Activated CD8-positive, alpha-beta memory T cell treated with anti-CD3 and anti-CD28 coated beads for 4 hours (primary cell): ENCODE measurements around the gene CTSL.
"Not testable (repeated sequence)": the region's sequence is repeated elsewhere in the genome, so short reads cannot be mapped to it uniquely, and the experiment has no call there.

Source experiments
- DNase-seq, 2 donors: peaks; one replicate each; pipeline ENCODE4 v3.0.0-alpha.2; 2020; ENCODE audit warnings: low read depth in 2 of 2

CTSL gene

DNA sequence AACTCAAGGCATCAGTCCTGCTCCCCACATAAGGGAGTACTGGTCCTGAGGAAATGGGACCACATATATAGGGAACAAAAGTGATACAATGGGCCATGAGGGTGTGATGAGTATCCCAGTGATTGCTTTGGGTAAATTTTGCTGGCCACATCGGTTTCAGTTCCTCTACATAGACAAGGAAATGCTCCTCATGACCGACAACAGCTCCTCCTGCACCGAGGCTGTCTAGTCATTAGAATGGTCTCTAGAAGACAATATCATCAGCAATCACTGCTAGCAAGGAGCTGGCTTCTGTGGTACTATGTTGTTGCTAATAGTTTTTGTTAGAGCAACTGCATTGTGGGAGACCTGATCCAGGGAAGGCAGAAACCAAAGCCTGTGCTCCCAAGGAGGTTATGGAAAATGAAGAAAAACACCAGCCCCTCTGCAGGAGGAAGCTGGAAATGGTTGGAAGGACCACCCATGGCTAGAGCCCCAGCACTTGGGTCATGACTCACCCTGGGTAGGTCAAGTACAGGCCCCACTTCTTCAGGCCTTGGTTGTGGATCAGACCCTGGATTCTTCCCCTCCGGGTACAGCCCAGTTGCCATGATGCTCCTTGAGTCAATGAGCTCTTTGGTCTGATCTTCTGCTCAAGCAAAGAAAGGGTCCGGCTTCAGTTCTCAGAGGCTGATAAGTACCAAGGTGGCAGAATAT is 3.4 kb upstream of the CTSL start:
- no peak for DNase-seq

DNA sequence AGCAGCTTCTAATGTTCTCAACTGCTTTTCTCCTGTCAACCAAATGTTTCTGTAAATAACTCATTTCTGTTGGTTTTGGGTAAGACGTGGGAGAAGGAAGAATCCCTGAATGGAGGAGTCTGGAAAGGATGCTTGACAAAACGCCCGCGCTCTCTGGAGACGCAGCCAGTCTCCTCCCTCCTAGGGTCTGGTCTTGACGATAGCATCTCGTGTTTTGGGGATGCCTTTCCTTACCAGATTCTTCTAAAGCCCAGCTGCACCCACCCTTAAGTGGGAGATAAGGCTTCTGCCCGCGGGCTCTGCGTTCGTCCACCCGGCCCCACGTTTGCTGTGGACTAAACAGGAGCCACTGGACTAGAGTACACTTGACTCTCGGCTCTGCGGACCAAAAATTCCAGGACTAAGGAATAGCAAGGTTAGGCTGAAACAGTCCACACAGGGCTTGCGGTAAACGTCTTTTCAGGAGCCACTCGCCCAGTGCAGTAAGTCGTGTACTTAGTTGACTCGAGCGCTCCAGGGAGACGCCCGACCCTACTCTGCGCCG is 491 bp upstream of the CTSL start:
- DNase-seq: no peak

DNA sequence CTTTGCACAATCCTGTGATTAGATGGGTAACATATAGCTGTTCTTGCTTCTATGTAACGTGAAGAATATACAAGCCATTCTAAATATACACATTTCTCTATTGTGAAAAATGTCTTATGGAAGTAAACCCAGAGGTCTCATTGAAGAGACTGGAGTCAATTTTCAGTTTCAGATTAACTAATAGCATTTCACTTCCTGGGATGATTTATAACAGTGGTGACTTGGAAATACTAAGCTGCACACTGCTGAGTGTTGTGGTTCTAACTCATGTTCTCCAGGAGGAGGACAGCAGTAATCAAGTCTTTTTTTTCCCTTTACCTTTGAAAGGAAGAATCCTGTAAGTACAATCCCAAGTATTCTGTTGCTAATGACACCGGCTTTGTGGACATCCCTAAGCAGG is 3.3 kb downstream of the CTSL start:
- no peak for DNase-seq

DNA sequence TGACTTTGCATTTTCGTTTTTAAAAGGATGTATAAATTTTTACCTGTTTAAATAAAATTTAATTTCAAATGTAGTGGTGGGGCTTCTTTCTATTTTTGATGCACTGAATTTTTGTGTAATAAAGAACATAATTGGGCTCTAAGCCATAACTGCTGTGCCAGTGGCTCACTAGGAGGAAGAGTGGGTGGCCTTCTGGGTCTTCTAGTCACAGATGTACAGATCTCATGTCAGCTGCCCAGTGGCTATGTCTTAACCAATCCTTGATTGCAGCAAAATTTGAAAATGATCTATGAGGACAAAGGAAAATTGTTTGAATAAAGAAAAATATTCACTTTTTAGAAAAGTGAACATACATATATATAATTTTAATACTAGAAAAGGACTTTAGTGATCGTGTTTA is 5.4 kb downstream of the CTSL start:
- no peak for DNase-seq

DNA sequence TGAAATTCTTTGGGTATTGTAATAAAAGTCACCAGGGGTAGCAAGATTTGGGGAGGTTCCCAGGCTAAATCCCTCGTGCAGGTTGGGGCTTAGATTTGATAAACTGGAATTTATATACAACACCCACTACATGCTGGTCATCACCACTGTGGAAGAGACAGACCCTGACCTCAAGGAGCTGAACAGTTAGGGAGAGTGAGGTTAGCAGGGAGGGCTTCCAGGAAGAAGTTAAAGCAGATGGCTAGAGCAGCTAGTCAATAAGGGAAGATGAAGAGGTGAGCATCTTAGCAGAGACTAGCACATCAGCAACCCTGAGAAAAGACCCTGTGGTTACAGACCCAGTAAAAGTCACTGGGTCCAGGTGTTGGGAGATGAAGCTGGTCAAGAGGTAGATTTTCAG is 6.4 kb downstream of the CTSL start:
- DNase-seq: no peak

DNA sequence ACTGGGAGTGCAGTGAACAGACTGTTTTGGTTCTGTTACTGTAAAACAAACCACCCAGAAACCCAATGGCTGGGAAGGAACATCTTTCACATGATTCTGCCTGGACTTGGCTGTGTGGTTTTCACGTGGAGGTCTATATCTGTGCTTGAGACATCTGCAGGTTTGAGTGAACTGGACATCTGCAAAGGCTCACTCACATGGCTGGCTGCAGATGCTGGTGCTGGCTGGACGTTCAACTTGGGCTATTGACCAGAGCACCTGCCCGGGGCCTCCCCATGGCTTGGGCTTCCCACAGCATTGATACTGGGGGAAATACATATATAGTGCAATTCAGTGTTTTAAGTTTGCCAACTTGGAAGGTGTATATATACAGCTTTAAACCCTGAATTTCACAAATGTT is 6.8 kb downstream of the CTSL start:
- no peak for DNase-seq

DNA sequence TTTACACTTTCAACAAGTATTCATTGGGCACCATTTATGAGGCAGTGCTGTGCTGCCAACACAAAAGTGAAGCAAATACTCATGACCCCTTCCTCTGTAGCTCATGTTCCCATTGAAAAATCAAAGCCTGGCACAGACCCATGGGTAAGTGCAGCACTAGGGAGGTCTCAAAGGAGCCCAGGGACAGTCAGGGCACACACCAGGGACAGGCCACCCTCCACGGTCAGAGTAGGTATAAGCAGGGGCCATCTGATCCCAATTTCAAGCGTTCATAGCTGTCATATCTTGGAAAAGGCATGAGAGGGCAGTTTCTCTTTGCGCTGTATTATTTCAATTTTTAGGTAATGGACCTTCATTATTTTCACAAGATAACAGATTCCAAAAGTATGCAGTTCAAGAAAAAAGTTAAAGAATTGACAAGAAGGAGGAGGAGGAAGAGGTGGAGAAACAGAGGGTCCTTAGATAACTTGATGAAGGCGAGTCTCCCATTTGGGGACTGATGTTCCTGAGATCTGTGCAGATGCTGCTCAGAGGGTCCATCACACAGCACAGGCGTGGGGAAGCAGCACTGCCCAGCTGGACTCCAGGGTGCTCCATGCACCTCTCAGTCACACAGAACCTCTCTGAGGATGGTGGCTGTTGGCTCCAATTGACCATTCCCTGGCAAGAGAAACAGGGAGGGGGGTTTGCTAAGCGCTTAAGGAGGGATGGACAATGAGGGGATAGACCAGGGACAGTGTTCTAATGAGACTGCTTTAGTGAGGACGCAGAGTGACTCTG is 7.5 kb downstream of the CTSL start:
- DNase-seq: no peak

DNA sequence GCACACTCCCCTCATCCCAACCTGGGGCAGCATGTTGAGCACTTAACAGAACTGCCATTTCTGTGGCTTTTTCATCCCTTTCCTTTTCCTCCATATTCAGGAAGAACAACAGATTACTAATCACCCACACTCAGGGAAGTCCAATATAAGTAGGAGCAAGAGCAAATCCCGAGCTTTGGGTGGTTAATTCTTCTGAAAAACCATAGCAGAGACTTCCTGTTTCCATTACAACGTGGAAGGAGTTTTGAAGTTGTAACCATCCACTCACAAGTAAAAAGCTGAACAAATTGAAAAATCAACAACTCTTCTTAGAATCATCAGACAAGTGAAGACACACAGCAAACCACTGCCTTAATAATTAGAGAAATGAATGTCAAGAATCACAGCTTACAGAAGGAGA is 8.2 kb downstream of the CTSL start:
- no peak for DNase-seq

DNA sequence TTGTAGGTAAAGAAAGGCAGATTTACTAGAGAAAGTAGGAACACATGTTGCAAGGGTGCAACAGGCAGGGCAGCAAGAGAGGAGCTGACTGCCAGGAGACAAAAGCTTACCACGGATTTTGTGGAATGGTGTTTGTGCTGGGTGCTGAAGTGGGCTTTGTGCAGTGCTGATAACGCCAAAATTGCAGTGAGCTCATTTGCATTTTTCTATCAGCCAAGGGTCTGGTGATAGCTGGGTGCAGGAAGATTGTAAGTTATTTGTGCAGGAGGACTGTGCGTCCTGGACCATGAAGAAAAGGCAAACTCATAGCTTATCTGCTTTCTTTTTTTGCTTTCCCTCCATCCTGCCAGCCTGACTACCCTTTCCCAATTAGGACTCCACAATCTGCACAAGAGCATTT is 13.6 kb downstream of the CTSL start:
- no peak for DNase-seq

DNA sequence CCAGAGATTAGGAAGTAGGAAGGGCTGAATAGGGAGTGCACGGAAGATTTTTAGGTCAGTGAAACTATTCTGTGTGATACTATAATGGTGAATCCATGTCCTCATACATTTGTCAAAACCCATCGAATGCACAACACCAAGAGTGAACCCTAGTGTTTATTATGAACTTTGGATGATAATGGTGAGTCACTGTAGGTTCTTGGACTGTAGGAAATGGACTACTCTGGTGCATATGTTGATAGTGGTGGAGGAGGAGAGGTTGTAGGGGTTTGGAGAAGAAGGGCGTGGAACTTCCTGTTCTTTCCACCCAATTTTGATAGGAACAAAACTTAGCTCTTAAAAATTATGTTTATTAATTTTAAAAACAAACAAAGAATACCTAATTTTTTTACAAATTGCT is 14.3 kb downstream of the CTSL start:
- no peak for DNase-seq

DNA sequence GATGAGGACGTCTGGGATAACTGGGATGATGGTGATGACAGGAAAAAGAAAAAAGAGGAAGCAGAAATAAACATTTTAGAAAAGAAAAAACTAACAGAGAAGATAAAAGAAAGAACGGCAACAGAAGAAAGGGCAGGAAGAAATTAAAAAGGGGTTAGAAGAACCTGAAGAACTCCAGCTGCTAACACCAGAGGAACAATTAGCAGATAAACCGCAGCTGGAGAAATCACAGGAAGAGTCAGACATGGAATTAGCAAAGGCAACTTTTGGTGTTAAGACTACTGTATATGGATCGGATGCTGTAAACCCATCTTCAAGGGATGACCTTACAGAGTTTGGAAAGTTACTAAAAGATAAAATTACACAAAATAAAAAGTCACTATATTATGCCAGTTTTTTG is 15.4 kb downstream of the CTSL start:
- DNase-seq: no peak

DNA sequence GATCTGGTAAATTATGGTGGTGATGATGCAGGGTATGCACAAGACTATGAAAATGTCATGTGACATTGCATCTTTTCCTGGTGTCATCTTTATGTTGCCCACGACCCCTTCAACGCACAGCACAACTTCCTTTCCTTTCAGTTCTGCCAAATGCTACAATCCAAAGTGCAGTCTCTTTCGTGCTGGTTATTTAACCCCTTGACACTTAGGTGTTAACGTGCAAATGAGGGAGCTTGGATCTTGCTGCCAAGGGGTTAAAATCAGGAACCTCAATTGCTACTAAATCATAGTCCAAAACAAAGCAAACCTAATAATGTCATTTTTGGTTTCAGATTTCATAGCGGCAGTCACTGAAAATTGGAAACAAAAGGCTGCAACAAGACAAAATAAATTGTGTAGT is 16.0 kb downstream of the CTSL start:
- DNase-seq: no peak

DNA sequence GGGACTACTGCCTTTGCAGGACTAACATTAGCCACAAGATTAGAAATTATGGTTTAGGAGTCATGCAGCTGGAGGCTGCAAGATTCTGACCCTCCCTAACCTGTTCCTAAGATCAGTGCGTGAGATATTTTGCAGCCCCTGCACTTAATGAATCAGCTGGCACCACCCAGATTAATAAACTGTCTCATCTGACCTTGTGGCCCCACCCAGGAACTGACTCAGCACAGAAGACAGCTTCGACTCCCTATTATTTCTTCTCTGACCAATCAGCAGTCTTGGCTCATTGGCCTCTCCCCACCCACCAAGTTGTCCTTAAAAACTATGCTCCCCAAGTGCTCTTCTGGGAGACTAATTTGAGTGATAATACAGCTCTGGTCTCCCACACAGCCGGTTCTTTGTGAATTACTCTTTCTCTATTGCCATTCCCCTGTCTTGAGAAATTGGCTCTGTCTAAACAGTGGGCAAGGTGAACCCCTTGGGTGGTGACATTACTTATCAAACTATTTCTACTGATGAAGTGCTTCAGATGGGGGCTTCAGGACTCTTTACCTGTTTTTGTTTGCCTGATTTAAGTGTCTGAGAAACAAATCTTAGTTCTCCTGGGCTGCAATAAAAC is 17.0 kb downstream of the CTSL start:
- no peak for DNase-seq

DNA sequence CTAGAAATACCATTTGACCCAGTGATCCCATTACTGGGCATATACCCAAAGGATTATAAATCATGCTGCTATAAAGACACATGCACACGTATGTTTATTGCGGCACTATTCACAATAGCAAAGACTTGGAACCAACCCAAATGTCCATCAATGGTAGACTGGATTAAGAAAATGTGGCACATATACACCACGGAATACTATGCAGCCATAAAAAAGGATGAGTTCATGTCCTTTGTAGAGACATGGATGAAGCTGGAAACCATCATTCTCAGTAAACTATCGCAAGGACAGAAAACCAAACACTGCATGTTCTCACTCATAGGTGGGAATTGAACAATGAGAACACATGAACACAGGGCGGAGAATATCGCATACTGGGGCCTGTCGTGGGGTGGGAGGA is 18.3 kb downstream of the CTSL start:
- not testable (repeated sequence) for DNase-seq

DNA sequence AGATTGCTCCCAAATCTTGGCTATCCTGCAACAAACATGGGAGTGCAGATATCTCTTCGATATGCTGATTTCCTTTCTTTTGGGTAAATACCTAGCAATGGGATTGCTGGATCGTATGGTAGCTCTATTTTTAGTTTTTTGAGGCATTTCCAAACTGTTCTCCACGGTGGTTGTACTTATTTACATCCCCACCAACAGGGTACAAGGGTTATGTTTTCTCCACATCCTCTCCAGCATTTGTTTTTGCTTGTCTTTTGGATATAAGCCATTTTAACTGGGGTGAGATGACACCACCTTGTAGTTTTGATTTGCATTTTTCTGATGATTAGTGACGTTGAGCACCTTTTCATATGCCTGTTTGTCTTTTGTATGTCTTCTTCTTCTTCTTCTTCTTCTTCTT is 20.3 kb downstream of the CTSL start:
- no peak for DNase-seq

DNA sequence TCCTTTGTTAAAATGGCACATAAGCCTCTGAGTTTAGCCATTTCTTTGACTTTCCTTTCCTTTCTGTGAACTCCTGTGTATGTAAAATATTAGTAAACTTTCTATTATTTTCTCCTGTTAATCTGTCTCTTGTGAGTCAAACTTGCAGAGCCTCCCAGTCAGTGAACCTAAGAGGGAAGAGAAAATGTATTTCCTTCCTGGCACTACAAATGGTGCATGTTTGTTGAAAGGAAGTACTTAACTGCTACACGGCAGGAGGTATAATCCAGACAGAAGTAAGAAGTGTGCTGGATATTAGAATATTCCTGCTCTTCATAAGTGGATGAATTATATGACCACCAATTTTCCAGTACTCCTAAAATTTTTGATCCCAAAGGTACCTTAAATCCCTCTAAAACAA is 23.0 kb downstream of the CTSL start:
- DNase-seq: no peak

DNA sequence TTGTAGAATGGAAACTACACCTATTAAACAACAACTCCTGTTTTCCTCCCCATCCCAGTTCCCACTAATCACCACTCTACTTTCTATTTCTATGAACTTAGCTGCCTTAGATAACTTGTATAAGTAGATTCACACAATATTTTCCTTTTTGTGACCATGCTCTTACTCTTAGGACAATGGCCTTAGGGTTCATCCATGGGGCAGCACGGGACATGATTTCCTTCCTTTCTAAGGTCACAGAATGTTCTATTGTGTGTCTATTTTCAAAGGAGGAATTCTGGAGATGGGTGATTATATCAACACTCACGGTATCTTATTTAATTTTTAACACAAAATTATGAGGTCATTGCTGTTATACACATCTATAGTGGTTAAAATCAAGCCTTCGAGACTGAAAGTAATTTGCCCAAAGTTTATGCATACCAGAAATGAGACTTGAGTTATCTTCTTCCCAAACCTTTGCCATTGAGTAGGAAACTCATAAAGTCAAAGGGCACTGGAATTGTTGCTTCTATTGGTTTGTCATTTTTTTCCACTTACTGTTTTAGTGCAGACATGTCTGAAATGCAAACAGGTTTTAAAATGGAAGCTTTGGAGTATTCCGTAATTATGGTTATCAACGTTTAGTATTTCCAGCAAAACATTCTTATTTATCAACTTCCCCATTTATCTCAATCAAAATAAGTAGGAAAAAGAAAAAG is 23.6 kb downstream of the CTSL start:
- no peak for DNase-seq

DNA sequence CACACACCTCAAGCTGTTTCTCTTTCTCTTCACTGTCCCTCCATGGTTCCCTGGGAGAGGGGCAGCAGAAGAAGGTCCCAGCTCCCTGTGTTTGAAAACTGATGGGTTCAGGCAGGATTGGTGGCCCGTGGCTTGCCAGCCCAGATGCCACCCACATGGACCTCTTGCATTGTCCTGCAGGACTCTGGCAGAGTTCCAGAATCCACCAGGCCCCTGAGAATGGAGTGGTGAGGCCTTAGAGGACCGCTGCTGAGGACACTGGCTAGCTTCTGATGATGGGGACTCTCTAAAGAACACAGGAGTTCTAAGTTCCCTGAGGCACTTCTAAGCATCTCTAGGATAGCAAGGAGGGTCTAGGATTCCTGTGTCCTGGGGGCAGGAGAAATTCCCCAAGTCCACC is 24.8 kb downstream of the CTSL start:
- DNase-seq: no peak

DNA sequence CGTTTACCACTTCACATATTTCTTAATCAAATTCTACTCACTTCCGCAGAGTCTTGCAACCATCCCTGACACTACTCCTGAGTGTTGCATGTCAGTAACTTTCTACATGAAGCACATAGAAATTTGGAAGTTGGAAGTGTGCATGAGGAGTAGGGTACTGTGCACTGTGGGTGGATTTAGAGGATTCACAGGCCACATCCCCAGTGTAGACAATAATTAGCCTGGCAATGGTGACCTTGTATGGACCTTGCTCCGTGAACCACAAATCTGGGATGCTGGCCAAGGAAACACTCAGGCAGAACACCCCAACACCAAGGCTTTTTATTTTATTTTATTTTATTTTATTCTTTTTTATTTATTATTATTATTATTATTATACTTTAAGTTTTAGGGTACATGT is 25.5 kb downstream of the CTSL start:
- DNase-seq: no peak

DNA sequence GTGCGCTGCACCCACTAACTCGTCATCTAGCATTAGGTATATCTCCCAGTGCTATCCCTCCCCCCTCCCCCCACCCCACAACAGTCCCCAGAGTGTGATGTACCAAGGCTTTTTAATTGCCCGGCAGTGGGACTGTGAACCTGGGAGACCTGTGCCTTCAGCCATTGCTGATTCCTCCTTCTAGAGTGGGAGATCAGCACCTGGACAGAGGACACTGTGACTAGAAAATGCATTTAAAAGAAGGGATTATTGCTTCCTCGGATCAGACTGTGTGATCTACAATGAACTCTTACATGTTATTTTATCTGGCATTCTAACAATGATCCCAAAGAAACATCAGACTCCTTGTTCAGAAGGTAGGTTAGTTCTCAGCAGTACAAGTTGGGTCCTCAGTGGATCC is 25.9 kb downstream of the CTSL start:
- DNase-seq: no peak

DNA sequence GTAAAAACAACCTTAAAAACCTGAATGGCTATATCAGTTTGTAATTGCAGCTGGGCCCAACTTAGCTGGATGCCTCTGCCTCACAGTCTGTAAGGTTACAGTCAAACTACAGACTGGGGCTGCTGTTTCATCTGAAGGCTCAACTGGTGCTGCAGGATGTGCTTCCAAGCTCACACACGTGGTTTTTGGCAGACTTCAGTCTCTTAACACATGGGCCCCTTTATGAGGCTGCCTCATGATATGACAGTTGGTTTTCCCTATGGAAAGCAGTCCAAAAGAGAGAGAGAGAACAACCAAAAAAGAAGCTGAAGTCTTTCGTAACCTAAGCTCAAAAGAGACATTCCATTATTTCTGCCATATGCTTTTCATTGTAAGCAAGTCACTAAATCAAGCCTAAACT is 27.4 kb downstream of the CTSL start:
- DNase-seq: no peak

DNA sequence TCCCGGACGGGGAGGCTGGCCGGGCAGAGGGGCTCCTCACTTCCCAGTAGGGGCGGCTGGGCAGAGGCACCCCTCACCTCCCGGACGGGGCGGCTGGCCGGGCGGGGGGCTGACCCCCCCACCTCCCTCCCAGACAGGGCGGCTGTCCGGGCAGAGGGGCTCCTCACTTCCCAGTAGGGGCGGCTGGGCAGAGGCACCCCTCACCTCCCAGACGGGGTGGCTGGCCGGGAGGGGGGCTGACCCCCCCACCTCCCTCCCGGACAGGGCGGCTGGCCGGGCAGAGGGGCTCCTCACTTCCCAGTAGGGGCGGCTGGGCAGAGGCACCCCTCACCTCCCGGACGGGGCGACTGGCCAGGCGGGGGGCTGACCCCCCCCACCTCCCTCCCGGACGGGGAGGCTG is 32.4 kb downstream of the CTSL start:
- not testable (repeated sequence) for DNase-seq
